K562 (cell line): ENCODE measurements around the gene ZNF335. TPM values are rescaled to one million over a fixed set of nuclear protein-coding genes. Genes with fewer than 3 reads are reported as not detected.

Experiments used
- C11orf30 ChIP-seq: fragments of 450-650 bp; IDR thresholded peaks from 2 replicates; pipeline ENCODE4 v1.6.1; 2016; ENCODE audit warnings: low read depth, mild to moderate bottlenecking
- CCNT2 ChIP-seq: IDR thresholded peaks from 2 replicates; pipeline ENCODE4 v1.6.1; 2011; ENCODE audit warnings: borderline replicate concordance, low read depth, mild to moderate bottlenecking, moderate library complexity, mixed read lengths, low read length; ENCODE audit not compliant: insufficient read length; ENCODE audit errors: extremely low read depth
- CREM ChIP-seq: IDR thresholded peaks from 2 replicates; pipeline ENCODE4 v1.6.1; 2014; ENCODE audit warnings: antibody characterized with exemption, low read depth
- CXXC5 ChIP-seq: fragments of 250-450 bp; sonication (Bioruptor Pico); IDR thresholded peaks from 2 replicates; pipeline ENCODE4 v1.8.0; 2022; ENCODE audit warnings: inconsistent platforms, mild to moderate bottlenecking, moderate library complexity
- EGR1 ChIP-seq: fragments of 450-650 bp; conservative IDR thresholded peaks from 2 replicates; pipeline ENCODE4 v1.6.1; 2017; ENCODE audit warnings: mild to moderate bottlenecking
- GTF2E2 ChIP-seq: fragments of 200-800 bp; sonication (Bioruptor generic); IDR thresholded peaks from 2 replicates; pipeline ENCODE4 v1.6.1; 2016; ENCODE audit warnings: missing genetic modification characterization, missing compliant biosample characterization
- HNRNPK ChIP-seq: fragments of 200-400 bp; formaldehyde crosslinking; IDR thresholded peaks from one replicate; pipeline ENCODE4 v1.6.1; 2018; ENCODE audit warnings: mild to moderate bottlenecking, low read depth, low read length; ENCODE audit not compliant: poor library complexity, severe bottlenecking
- IRF2 ChIP-seq: sonication (generic); formaldehyde crosslinking; IDR thresholded peaks from 2 replicates; pipeline ENCODE4 v1.8.1; 2022; ENCODE audit warnings: mild to moderate bottlenecking, missing genetic modification reagents
- JUN ChIP-seq, 2 experiments: sonication (generic) in 1 of 2; formaldehyde crosslinking in 1 of 2; IDR thresholded peaks; 2 replicates each; pipeline versions ENCODE4 v1.6.1 to v1.8.0; 2012 to 2022; ENCODE audit warnings: borderline replicate concordance in 2 of 2, mild to moderate bottlenecking in 2 of 2, improper control_type of control experiment in 1 of 2, low read depth in 1 of 2, low read length in 1 of 2, missing genetic modification reagents in 1 of 2
- MBD2 ChIP-seq: sonication (generic); IDR thresholded peaks from 2 replicates; pipeline ENCODE4 v1.6.1; 2016; ENCODE audit warnings: low read depth, borderline replicate concordance
- NR1H2 ChIP-seq: sonication (generic); formaldehyde crosslinking; IDR thresholded peaks from 2 replicates; pipeline ENCODE4 v1.4.0; 2020; ENCODE audit warnings: mild to moderate bottlenecking, missing genetic modification reagents
- PCBP1 ChIP-seq: fragments of 200-400 bp; formaldehyde crosslinking; IDR thresholded peaks from 2 replicates; pipeline ENCODE4 v1.6.1; 2018; ENCODE audit warnings: mild to moderate bottlenecking, low read depth, low read length; ENCODE audit not compliant: poor library complexity, severe bottlenecking
- TRIM28 ChIP-seq: fragments of 450-650 bp; IDR thresholded peaks from 2 replicates; pipeline ENCODE4 v1.6.1; 2017
- ZNF212 ChIP-seq: fragments of 450-650 bp; formaldehyde crosslinking; IDR thresholded peaks from 2 replicates; pipeline ENCODE4 v1.4.0; 2020; ENCODE audit warnings: mild to moderate bottlenecking
- ZNF41 ChIP-seq: fragments of 250-450 bp; sonication (Bioruptor Pico); conservative IDR thresholded peaks from 2 replicates; pipeline ENCODE4 v1.4.0; 2020; ENCODE audit warnings: mild to moderate bottlenecking
- polyA plus RNA-seq, 8 experiments: library from polyadenylated mRNA; depleted of rRNA in 4 of 8; stranded (reverse) in 5 of 8; unstranded in 3 of 8; fragments of >200 nt; fragmentation: Nextera tagmentation in 2 of 8; fragmentation: Illumina TruSeq in 1 of 8; extraction: Ambion mirVana in 2 of 8; extraction: Trizol in 1 of 8; gene quantifications; 2 replicates each; pipeline versions ENCODE4 v1.2.1 to v1.2.3, GENCODE V29; 2011 to 2014; ENCODE audit warnings: inconsistent platforms in 1 of 8, missing spikeins in 1 of 8
- total RNA-seq, 7 experiments: library from RNA; depleted of rRNA in 6 of 7; stranded (reverse); fragments of >200 nt in 6 of 7; fragmentation: Illumina TruSeq in 2 of 7; extraction: Trizol in 2 of 7; gene quantifications; 2 replicates each; pipeline versions ENCODE4 v1.2.1 to v1.2.3, GENCODE V29; 2011 to 2021; ENCODE audit warnings: low replicate concordance in 1 of 7
- TF ChIP-seq, protein P1 (sequence below): IDR thresholded peaks from 2 replicates; pipeline ENCODE4 v1.6.1; 2011; ENCODE audit warnings: borderline replicate concordance, low read depth, mild to moderate bottlenecking, moderate library complexity, low read length; ENCODE audit not compliant: insufficient read depth, poor library complexity, severe bottlenecking
- TF ChIP-seq, protein P2 (sequence below): sonication (generic); formaldehyde crosslinking; IDR thresholded peaks from 2 replicates; pipeline ENCODE4 v1.8.0; 2023; ENCODE audit warnings: mild to moderate bottlenecking, missing genetic modification reagents
- TF ChIP-seq, protein P3 (sequence below): fragments of 250-450 bp; sonication (Bioruptor Pico); IDR thresholded peaks from 2 replicates; pipeline ENCODE4 v1.8.0; 2022; ENCODE audit warnings: inconsistent platforms, mild to moderate bottlenecking, moderate library complexity, borderline replicate concordance
- TF ChIP-seq, protein P4 (sequence below): sonication (generic); formaldehyde crosslinking; IDR thresholded peaks from 2 replicates; pipeline ENCODE4 v1.4.0; 2020; ENCODE audit warnings: mild to moderate bottlenecking, missing genetic modification reagents

ZNF335 gene
- total and polyA plus RNA-seq, 9 of the 15 experiments (the other 6 are each of a cell fraction or from before 2014, with no cell fraction given), result 0.39 to 16.0 (median 7.6) TPM

DNA sequence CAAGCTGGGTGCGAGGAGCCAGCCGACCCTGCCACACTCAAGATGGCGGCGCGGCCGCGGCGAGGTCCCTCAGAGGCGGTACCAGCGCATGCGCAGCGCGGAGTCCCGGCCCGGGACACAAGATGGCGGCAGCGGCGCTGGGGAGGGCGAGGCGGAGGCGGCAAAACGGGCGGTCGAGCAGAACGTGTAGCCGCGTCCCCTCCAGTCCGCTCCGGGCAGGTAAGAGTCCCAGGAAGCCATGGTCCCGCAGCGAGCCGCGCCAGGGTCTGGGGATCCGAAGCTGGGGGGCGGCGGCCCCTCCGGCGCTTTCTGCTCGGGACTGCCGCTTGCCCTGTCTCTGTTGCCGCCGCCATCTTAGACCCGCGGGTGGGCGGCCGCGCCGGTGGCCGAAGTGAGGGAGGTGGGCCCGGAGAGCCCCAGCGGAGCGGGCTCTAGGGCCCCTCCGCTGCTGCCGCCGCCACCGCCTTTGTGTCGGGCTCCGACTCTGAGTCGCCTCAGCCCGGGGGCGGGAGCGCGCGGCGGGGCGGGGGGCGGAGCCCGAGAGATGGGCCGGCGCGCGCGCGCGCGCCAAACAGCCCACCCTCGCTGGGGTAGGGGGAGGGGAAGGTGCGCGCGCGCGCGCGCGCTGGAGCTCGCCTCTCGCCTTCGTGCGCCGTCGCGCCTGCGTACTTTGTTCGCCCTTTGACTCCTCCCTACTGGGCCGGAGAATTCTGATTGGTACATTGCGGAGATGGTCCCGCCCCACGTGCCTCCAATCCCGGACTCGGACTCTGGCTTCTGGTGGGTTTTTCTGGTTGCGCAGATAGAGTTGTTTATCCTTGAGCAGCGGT, 37.2 kb downstream of the ZNF335 start, which contains the start of gene PCIF1 (continued):
- TF ChIP-seq, protein P1, sequence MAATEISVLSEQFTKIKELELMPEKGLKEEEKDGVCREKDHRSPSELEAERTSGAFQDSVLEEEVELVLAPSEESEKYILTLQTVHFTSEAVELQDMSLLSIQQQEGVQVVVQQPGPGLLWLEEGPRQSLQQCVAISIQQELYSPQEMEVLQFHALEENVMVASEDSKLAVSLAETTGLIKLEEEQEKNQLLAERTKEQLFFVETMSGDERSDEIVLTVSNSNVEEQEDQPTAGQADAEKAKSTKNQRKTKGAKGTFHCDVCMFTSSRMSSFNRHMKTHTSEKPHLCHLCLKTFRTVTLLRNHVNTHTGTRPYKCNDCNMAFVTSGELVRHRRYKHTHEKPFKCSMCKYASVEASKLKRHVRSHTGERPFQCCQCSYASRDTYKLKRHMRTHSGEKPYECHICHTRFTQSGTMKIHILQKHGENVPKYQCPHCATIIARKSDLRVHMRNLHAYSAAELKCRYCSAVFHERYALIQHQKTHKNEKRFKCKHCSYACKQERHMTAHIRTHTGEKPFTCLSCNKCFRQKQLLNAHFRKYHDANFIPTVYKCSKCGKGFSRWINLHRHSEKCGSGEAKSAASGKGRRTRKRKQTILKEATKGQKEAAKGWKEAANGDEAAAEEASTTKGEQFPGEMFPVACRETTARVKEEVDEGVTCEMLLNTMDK, result peak; percentile 54
- 0 out of 2 replicates have a peak, but pooled peaks have one; percentile 11 for TF ChIP-seq TRIM28
- no peak for TF ChIP-seq C11orf30
- TF ChIP-seq, protein P2, sequence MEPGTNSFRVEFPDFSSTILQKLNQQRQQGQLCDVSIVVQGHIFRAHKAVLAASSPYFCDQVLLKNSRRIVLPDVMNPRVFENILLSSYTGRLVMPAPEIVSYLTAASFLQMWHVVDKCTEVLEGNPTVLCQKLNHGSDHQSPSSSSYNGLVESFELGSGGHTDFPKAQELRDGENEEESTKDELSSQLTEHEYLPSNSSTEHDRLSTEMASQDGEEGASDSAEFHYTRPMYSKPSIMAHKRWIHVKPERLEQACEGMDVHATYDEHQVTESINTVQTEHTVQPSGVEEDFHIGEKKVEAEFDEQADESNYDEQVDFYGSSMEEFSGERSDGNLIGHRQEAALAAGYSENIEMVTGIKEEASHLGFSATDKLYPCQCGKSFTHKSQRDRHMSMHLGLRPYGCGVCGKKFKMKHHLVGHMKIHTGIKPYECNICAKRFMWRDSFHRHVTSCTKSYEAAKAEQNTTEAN (CRISPR knock-in tag), result no peak; the same call in 1 of the 2 replicates
- TF ChIP-seq ZNF41 (CRISPR knock-in tag), result no peak
- 0 out of 2 replicates have a peak, but pooled peaks have one; percentile 13 for TF ChIP-seq CREM
- TF ChIP-seq, protein P3, sequence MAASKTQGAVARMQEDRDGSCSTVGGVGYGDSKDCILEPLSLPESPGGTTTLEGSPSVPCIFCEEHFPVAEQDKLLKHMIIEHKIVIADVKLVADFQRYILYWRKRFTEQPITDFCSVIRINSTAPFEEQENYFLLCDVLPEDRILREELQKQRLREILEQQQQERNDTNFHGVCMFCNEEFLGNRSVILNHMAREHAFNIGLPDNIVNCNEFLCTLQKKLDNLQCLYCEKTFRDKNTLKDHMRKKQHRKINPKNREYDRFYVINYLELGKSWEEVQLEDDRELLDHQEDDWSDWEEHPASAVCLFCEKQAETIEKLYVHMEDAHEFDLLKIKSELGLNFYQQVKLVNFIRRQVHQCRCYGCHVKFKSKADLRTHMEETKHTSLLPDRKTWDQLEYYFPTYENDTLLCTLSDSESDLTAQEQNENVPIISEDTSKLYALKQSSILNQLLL (CRISPR knock-in tag), result no peak
- peak; percentile 83 for TF ChIP-seq CXXC5 (CRISPR knock-in tag)
- peak; percentile 91; the same call in 1 of the 2 replicates for TF ChIP-seq NR1H2 (CRISPR knock-in tag)
- TF ChIP-seq JUN (IDR thresholded peaks at IDR 0.05; ENCODE audit: borderline replicate concordance, low read depth, low read length), result no peak; the same call in 1 of the 2 replicates
- 0 out of 2 replicates have a peak, but pooled peaks have one; percentile 48 for TF ChIP-seq JUN (CRISPR knock-in tag; IDR thresholded peaks at IDR 0.05; ENCODE audit: borderline replicate concordance)
- TF ChIP-seq PCBP1, result peak; percentile 91
- TF ChIP-seq, protein P4, sequence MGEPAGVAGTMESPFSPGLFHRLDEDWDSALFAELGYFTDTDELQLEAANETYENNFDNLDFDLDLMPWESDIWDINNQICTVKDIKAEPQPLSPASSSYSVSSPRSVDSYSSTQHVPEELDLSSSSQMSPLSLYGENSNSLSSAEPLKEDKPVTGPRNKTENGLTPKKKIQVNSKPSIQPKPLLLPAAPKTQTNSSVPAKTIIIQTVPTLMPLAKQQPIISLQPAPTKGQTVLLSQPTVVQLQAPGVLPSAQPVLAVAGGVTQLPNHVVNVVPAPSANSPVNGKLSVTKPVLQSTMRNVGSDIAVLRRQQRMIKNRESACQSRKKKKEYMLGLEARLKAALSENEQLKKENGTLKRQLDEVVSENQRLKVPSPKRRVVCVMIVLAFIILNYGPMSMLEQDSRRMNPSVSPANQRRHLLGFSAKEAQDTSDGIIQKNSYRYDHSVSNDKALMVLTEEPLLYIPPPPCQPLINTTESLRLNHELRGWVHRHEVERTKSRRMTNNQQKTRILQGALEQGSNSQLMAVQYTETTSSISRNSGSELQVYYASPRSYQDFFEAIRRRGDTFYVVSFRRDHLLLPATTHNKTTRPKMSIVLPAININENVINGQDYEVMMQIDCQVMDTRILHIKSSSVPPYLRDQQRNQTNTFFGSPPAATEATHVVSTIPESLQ (CRISPR knock-in tag), result peak; percentile 95; the same call in 1 of the 2 replicates
- TF ChIP-seq ZNF212 (CRISPR knock-in tag), result 0 out of 2 replicates have a peak, but pooled peaks have one; percentile 31
- TF ChIP-seq CCNT2, result peak; percentile 86
- TF ChIP-seq HNRNPK, result peak; percentile 60
- TF ChIP-seq IRF2 (CRISPR knock-in tag), result no peak
- TF ChIP-seq GTF2E2, result peak; percentile 93
- TF ChIP-seq EGR1, result peak; percentile 75
- TF ChIP-seq MBD2, result peak; percentile 81
